Measurements from ENCODE around the gene ZMIZ1. TPM values are rescaled to one million over a fixed set of nuclear protein-coding genes. Genes with fewer than 3 reads are reported as not detected.

Gene ZMIZ1
- polyA plus RNA-seq, 6 donors from 2014 or later, result 0.11 to 2.9 (median 1.5) TPM

DNA sequence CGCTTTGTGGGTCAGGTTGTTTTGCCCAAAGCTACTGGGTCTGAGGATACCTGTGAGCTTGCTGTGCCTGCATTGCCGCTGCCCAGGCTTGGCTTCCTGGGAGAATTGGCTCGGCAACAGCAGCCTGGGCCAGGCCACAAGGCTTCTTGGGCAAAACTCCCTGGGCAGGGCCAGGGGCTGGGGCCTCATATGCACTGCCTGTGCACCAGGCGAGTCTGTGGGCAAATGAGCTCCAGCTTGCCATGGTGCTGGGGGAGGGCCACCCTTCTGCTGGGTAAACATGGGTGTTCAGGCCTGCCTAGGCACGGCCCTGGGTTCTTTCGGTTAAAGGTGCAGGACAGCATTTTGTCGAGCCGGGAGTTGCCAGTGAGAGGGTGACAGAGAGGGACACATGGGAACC, 19.4 kb downstream of the ZMIZ1 start:
- no peak overlapping the region for H3K27ac Mint-ChIP-seq
- DNase-seq, result no peak
- ATAC-seq (ENCODE audit: low read depth in 2 of 2), result no peak
- H3K27me3 Mint-ChIP-seq, result peaks cover 40 to 56% (median 45%) of the 10 kb centered on the region in 3 donors
- H3K9me3 Mint-ChIP-seq, result peaks cover 0 to under 1% (median 0%) of the 10 kb centered on the region in 7 donors
- H3K4me3 Mint-ChIP-seq, result no peak overlapping the region
- peaks cover 44 to 50% (median 49%) of the 10 kb centered on the region in 3 donors for H3K4me1 Mint-ChIP-seq
- H3K36me3 Mint-ChIP-seq, result peaks cover 0 to under 1% of the 10 kb centered on the region in 2 donors

DNA sequence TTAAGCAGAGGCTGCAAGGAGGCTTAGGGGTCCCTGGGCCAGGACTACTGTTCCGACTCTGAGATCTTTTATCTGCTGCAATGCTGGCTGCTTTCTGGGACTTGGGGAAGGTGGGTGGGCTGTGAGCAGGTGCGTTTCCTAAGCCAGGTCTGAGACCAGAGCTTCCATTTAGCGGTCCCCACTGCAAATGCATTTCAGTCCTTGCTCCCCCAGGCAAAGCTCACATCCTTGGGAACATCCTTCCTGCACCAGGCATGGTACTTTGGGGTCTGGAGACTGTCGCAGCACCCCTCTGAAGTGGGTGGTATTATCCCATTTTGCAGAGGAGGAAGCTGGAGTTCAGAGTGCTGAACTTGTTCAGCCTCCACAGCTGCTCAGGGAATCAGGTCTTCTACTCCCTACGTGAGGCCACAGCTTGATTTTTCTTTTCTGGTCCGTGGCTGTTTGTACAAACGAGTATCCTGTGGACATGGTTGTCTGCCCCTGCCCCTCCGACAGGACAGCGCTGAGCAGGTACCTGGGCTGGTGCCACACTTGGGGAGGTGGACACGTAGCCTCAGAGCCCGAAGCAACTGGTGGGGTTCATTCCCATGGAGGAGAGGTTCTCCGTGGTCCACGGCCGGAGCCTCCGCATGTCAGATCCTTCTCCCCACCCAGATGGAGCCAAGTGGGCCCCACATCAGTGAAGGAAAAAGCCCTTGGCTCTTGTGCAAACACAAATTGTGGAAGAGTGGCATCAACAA, 20.0 kb downstream of the ZMIZ1 start:
- peaks cover 42 to 55% (median 47%) of the 10 kb centered on the region in 3 donors for H3K27me3 Mint-ChIP-seq
- H3K4me3 Mint-ChIP-seq, result no peak overlapping the region
- no peaks in the 10 kb centered on the region for H3K36me3 Mint-ChIP-seq
- H3K4me1 Mint-ChIP-seq, result peaks cover 43 to 49% (median 48%) of the 10 kb centered on the region in 3 donors
- no peak overlapping the region for H3K27ac Mint-ChIP-seq
- no peaks in the 10 kb centered on the region for H3K9me3 Mint-ChIP-seq
- ATAC-seq (ENCODE audit: low read depth in 2 of 2) (no peak), DNase-seq (no peak)

DNA sequence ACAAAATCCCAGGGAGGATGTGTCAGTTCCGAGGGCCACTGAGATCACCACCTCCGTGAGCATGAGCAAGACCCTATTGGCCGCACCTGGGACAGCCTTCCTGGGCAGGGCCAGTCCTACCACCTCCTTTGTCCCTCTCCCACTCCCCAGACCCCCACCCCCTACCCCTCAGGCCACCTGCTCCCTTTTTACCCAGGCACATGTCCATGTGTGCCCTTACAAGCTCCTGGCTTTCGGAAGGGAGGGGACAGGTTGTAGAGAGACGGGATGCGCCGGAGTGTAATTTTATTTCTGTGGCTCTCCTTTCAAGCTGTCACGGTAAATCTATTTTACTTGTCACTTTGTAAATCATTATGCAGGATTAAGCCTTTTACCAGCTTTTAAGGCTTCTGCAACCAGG, 20.9 kb downstream of the ZMIZ1 start:
- Mint-ChIP-seq H3K27ac (no peak overlapping the region), H3K9me3 (no peaks in the 10 kb centered on the region), H3K4me1 (peaks cover 37 to 48% (median 46%) of the 10 kb centered on the region in 3 donors), H3K27me3 (peaks cover 37 to 56% (median 50%) of the 10 kb centered on the region in 3 donors), H3K36me3 (no peaks in the 10 kb centered on the region), H3K4me3 (no peak overlapping the region)
- DNase-seq, result no peak
- ATAC-seq (ENCODE audit: low read depth in 2 of 2), result no peak

DNA sequence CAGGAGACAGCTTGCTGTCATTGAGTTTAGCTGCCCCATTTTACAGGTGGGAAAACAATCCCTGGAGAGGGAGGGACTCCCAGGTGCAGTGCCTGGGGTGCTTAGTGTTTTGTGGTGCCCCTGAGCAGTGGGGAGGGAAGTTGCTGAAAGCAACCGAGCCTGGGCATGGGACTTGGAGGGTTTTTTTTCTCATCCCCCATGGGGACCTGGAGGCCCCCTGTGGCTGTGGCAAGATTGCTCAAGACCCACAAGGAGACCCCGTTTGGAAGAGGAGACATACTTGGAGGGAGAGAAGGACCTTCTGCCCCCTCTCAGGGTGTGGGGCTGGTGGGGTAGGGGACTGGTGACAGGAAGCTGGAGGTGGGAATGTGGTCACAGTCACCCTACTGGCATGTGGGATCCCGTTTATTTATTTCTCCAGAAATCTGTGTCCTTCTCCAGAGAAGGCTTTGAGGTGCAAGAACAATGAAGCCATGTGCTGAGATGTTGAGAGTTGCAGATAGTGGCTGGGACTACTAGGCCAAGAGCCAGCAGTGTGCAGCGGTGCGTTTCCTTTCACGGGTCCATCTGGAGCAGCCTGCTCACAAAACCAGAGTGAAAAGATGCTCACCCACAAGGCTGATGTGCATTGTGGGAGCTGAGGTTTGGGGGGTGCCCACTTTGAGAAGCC, 21.5 kb downstream of the ZMIZ1 start:
- DNase-seq (no peak), ATAC-seq (ENCODE audit: low read depth in 2 of 2) (no peak)
- H3K27me3 Mint-ChIP-seq, result peaks cover 39 to 62% (median 55%) of the 10 kb centered on the region in 3 donors
- H3K27ac Mint-ChIP-seq, result peak overlapping the region in 1 of 6 donors; percentile 60
- no peaks in the 10 kb centered on the region for H3K9me3 Mint-ChIP-seq
- peaks cover 33 to 46% (median 40%) of the 10 kb centered on the region in 3 donors for H3K4me1 Mint-ChIP-seq
- no peak overlapping the region for H3K4me3 Mint-ChIP-seq
- no peaks in the 10 kb centered on the region for H3K36me3 Mint-ChIP-seq

DNA sequence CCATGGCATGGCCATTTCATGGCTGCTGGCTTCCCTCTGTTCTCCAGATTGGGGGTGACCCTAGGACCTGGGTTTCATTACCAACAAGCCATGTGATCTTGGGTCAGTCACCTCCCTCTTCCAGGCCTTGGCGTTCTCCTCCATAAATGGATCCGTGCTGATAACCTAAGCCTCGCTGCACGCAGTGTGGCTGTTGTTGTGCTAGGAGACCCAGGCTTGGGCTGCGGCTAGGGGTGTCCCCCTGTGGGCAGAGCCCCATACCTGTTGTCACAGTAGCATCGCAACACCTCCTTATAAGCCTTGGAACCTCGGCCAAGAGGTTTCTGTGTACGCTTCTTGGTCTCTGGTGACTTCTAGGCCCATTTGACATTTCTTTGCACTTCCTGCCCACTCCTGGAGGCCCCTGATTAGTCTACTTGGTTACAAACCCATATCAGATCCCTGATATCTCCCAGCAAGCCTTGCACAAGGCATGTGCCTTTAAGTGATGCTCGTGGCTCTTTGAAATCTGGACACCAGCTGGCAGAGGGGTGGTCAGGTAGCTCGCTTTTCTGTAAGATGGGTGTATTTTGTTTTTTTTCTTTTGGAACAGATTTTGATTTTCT, 23.6 kb downstream of the ZMIZ1 start:
- ATAC-seq (ENCODE audit: low read depth in 2 of 2), result no peak
- H3K4me3 Mint-ChIP-seq, result no peak overlapping the region

DNA sequence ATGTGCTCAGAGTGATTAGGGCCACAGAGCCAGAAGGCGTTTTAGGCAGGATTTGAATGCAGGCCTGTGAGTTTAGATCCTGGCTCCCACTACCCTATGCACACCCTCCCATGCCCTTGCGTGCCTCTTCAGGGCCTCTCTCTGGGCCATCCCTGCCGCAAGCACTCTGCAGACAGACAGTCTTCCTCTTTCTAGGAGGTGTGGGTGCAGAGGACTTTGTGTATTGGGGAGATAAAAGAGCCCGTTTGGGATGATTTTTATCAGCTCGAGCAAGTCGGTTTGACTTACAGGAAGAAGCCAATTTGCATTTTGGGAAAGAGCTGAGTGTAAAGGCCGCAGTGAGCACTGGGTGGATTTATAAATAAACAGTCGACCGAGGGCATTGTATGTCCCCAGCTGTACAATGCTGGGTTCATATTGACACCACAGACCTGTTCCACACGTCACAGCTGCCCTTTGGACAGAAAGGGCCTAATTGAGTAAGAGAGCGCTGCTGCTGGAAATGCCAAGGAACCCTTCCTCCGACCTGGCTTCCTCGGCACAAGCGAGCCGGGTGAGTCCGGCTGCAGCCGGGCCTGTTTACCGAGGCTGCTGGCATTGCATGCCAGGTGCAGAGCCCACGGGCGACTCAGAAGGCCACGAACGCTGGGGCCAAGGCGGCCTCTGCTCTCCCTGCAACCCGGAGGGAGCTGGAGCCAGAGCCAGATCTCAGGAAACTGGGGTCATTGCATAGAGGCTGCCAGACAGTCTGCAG, 25.1 kb downstream of the ZMIZ1 start:
- Mint-ChIP-seq H3K27ac (peak overlapping the region in 1 of 6 donors; percentile 46), H3K4me1 (peaks cover 34 to 45% (median 40%) of the 10 kb centered on the region in 3 donors)
- ATAC-seq (ENCODE audit: low read depth in 2 of 2), result peak in 1 of 2 donors; percentile 22

More for the DNA sequence above, 23.6 kb downstream of the ZMIZ1 start:
- Mint-ChIP-seq H3K27me3 (peaks cover 46 to 77% (median 73%) of the 10 kb centered on the region in 3 donors), H3K4me1 (peaks cover 26 to 32% (median 32%) of the 10 kb centered on the region in 3 donors), H3K9me3 (no peaks in the 10 kb centered on the region), H3K36me3 (no peaks in the 10 kb centered on the region), H3K27ac (no peak overlapping the region)
- no peak for DNase-seq

DNA sequence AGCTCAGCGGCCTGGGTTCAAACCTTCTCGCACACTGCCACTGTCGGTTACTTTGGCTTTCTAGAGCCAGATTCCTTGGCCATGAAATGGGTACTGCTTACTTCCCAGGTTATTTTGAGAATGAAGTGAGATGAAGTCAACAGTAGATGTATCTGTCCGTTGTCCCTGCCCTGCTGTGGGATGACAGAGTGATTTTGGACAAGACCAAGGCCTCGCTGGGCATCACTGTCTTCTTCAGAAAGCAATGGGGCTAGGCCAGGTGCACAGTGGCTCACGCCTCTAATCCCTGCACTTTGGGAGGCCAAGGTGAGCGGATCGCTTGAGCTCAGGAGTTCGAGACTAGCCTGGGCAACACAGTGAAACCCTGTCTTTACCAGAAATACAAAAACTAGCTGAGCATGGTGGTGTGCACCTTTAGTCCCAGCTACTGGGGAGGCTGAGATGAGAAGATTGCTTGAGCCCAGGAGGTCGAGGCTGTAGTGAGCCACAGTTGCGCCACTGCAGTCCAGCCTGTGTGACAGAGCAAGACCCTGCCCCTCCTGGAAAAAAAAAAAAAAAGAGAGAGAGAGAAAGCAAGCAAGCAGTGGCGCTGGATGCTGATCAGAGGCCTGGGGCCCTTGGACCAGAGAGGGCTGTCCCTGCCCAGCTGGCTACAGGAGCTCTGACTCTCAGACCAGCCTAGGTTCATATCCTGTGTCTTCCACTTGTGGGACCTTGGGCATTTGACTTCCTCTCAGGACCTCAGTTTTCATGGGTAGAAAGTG, 25.8 kb downstream of the ZMIZ1 start:
- Mint-ChIP-seq H3K4me3 (peak overlapping the region in 2 of 8 donors; percentile 29 to 47), H3K27ac (peak overlapping the region in 1 of 6 donors; percentile 26), H3K36me3 (no peaks in the 10 kb centered on the region), H3K9me3 (no peaks in the 10 kb centered on the region), H3K27me3 (peaks cover 45 to 68% (median 58%) of the 10 kb centered on the region in 3 donors), H3K4me1 (peaks cover 35 to 48% (median 42%) of the 10 kb centered on the region in 3 donors)
- DNase-seq (no peak), ATAC-seq (ENCODE audit: low read depth in 2 of 2) (no peak)

More for the DNA sequence above, 25.1 kb downstream of the ZMIZ1 start:
- H3K36me3 Mint-ChIP-seq, result no peaks in the 10 kb centered on the region
- H3K27me3 Mint-ChIP-seq, result peaks cover 48 to 72% (median 66%) of the 10 kb centered on the region in 3 donors
- H3K4me3 Mint-ChIP-seq, result peak overlapping the region in 4 of 8 donors; percentile 9 to 47 (median 23)
- H3K9me3 Mint-ChIP-seq, result no peaks in the 10 kb centered on the region
- DNase-seq, result no peak

DNA sequence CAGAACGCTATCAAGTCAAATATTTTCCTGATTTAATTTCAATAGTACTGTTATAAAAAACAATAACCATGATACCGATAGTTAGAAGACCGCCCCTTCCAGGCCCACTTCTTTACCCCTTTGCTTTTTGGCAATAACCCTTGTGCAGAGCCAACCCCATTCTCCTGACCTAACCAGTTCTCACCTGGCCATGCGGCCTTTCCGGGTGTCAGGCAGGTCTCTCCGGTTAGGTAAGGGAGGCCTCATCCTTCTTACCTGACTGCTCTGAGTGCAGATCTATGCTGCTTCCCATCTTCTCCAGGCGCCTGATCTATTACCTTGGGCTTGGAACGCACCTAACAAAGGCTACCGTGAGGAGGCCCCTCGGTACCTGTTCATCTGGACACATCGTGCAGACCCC, 26.6 kb downstream of the ZMIZ1 start:
- no peaks in the 10 kb centered on the region for H3K36me3 Mint-ChIP-seq
- H3K27me3 Mint-ChIP-seq, result peaks cover 40 to 66% (median 58%) of the 10 kb centered on the region in 3 donors
- no peak overlapping the region for H3K4me3 Mint-ChIP-seq
- no peak overlapping the region for H3K27ac Mint-ChIP-seq
- ATAC-seq (ENCODE audit: low read depth in 2 of 2), result no peak
- H3K4me1 Mint-ChIP-seq, result peaks cover 34 to 42% (median 38%) of the 10 kb centered on the region in 3 donors
- H3K9me3 Mint-ChIP-seq, result no peaks in the 10 kb centered on the region
- DNase-seq, result no peak

DNA sequence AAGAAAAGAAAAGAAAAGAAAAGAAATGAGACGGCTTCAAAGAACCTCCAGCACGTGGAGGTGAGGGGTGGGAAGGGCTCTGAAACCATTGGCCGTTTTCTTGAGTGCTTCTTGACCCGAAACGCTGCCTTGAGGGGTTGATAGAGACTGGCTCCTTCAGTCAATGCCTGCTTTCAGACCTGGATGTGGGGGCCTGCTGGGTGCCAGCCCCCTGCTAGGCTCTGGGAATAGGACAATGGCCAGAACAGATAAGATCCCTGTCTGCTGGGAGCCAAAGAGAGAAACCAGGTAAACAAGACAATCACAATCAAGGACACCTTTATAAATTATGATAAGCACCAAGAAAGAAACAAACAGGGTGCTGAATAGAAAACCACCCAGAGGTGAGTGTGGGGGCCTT, 27.7 kb downstream of the ZMIZ1 start:
- H3K27me3 Mint-ChIP-seq, result peaks cover 39 to 69% (median 63%) of the 10 kb centered on the region in 3 donors
- no peak overlapping the region for H3K27ac Mint-ChIP-seq
- no peaks in the 10 kb centered on the region for H3K9me3 Mint-ChIP-seq
- ATAC-seq (ENCODE audit: low read depth in 2 of 2) (no peak), DNase-seq (no peak)
- H3K36me3 Mint-ChIP-seq, result no peaks in the 10 kb centered on the region
- H3K4me3 Mint-ChIP-seq, result no peak overlapping the region
- H3K4me1 Mint-ChIP-seq, result peaks cover 39 to 47% (median 46%) of the 10 kb centered on the region in 3 donors

DNA sequence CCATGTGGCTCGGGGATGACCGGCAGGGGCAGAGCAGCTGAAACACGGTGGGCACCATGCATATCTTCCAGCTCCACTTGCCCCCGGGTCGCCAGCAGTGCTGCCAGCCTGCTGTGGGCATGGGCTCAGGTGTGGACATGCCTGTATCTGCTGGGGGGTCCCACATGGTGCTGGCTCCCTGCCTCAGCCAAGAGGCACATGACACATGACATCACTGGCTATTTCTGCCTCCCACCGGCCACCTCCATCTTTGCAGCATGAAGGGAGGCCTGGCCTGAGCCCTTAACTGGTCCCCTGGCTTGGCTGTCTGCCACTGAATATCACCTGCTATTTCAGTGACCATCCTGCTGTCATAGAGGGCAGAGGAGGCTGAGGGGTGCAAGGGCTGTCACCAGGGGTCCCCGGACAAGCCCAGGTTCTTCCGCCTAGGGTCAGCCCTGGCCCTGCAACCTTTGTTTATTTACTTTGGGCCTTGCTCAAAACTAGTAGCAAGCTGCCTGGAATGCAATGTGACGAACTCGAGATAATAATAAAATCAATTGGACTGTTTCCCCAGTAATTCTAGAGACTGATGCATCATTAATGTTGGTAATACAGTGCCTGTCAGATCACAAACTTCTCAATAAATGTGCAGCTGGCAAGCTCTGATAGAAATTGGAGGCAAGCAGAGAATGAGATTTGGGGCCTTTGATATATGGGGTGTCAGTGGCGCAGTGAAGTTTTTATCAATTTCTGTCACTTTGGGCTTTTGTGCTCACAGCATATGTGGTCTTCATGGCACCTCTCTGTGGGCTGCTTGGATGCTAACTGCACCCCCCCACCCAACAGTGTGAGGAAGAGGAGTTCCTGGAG, 28.5 kb downstream of the ZMIZ1 start:
- Mint-ChIP-seq H3K4me1 (peaks cover 44 to 53% (median 52%) of the 10 kb centered on the region in 3 donors), H3K27ac (peak overlapping the region in 2 of 6 donors; percentile 60 to 85), H3K36me3 (no peaks in the 10 kb centered on the region), H3K4me3 (no peak overlapping the region), H3K27me3 (peaks cover 39 to 72% (median 66%) of the 10 kb centered on the region in 3 donors), H3K9me3 (no peaks in the 10 kb centered on the region)
- ATAC-seq (ENCODE audit: low read depth in 2 of 2) (no peak), DNase-seq (no peak)

DNA sequence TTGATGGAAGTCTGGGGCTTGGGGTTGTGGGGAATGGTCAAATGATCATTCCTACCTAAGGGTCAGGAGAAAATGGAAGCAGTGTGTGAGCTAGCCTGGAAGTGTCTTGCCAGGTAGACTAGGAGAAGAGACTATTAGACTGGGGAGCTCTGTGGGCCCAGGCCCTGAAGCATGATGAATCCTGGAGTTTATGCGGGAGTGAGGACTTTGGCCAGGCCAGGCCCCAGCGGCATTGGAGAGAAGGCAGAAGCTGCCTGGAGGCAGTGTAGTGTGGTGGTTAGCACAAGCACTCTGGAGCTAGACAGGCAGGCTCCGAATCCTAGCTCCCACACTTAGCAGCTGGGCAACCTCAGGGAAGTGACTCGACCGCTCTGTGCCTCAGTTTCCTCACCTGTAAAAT, 29.3 kb downstream of the ZMIZ1 start:
- DNase-seq, result no peak
- no peaks in the 10 kb centered on the region for H3K36me3 Mint-ChIP-seq
- peak overlapping the region in 2 of 8 donors; percentile 50 to 61 for H3K4me3 Mint-ChIP-seq
- peak overlapping the region in 5 of 6 donors; percentile 52 to 89 (median 78) for H3K27ac Mint-ChIP-seq
- ATAC-seq (ENCODE audit: low read depth in 2 of 2), result no peak
- peaks cover 48 to 56% (median 56%) of the 10 kb centered on the region in 3 donors for H3K4me1 Mint-ChIP-seq
- peaks cover 0 to 2% (median 0%) of the 10 kb centered on the region in 7 donors for H3K9me3 Mint-ChIP-seq
- peaks cover 40 to 71% (median 69%) of the 10 kb centered on the region in 3 donors for H3K27me3 Mint-ChIP-seq
